ENCODE data around the gene ROR1. TPM values are rescaled to one million over a fixed set of nuclear protein-coding genes. Genes with fewer than 3 reads are reported as not detected.

Gene ROR1
- total and polyA plus RNA-seq, 9 donors: 3.0 to 26.1 (median 15.0) TPM

- no peak for TF ChIP-seq CTCF (IDR thresholded peaks at IDR 0.05)
- no peak for TF ChIP-seq EP300 (IDR thresholded peaks at IDR 0.05)
- TF ChIP-seq POLR2A (IDR thresholded peaks at IDR 0.05): no peak
- Histone ChIP-seq H3K27ac (no peak overlapping the region), H3K4me3 (no peak overlapping the region), H3K27me3 (peaks cover 2% of the 10 kb centered on the region), H3K9me3 (no peaks in the 10 kb centered on the region), H3K4me1 (ENCODE audit: insufficient read depth) (peaks cover 1% of the 10 kb centered on the region), H3K36me3 (no peaks in the 10 kb centered on the region)
- DNase-seq: no peak
- intact Hi-C loops (cut with DNase I): no loop called here
- 84 to 93% (median 90%) methylated on average over 1 of the region's 1 CpG for WGBS, 3 donors
Observed at GRCh38 chr1:63981408-63981773, 207.6 kb downstream of the ROR1 start.

- no peaks in the 10 kb centered on the region for H3K36me3 ChIP-seq
- WGBS, 3 donors: 66 to 77% (median 77%) methylated on average over 3 of the region's 3 CpGs
- intact Hi-C loops (cut with DNase I): no loop called here
- H3K4me3 ChIP-seq: no peak overlapping the region
- H3K27me3 ChIP-seq: peaks cover 2% of the 10 kb centered on the region
- DNase-seq: no peak
- TF ChIP-seq EP300 (IDR thresholded peaks at IDR 0.05): no peak
- TF ChIP-seq CTCF (IDR thresholded peaks at IDR 0.05): no peak
- no peak for TF ChIP-seq POLR2A (IDR thresholded peaks at IDR 0.05)
- no peaks in the 10 kb centered on the region for H3K9me3 ChIP-seq
- H3K4me1 ChIP-seq (ENCODE audit: insufficient read depth): peaks cover 1% of the 10 kb centered on the region
- no peak overlapping the region for H3K27ac ChIP-seq
Observed at GRCh38 chr1:63982201-63982600, 208.4 kb downstream of the ROR1 start.

- Histone ChIP-seq H3K4me1 (ENCODE audit: insufficient read depth) (peaks cover 1% of the 10 kb centered on the region), H3K27ac (no peak overlapping the region), H3K36me3 (no peaks in the 10 kb centered on the region), H3K4me3 (no peak overlapping the region), H3K9me3 (no peaks in the 10 kb centered on the region), H3K27me3 (no peaks in the 10 kb centered on the region)
- TF ChIP-seq EP300 (IDR thresholded peaks at IDR 0.05) (no peak), CTCF (IDR thresholded peaks at IDR 0.05) (no peak), POLR2A (IDR thresholded peaks at IDR 0.05) (no peak)
- intact Hi-C loops (cut with DNase I): no loop called here
- DNase-seq: no peak
- WGBS, 3 donors: 77 to 90% (median 78%) methylated on average over 7 of the region's 7 CpGs
Observed at GRCh38 chr1:63983391-63984256, 209.8 kb downstream of the ROR1 start.

- Histone ChIP-seq H3K36me3 (no peaks in the 10 kb centered on the region), H3K4me1 (ENCODE audit: insufficient read depth) (peaks cover 1% of the 10 kb centered on the region), H3K4me3 (no peak overlapping the region), H3K27me3 (no peaks in the 10 kb centered on the region), H3K9me3 (no peaks in the 10 kb centered on the region), H3K27ac (no peak overlapping the region)
- no peak for TF ChIP-seq CTCF (IDR thresholded peaks at IDR 0.05)
- no peak for TF ChIP-seq POLR2A (IDR thresholded peaks at IDR 0.05)
- TF ChIP-seq EP300 (IDR thresholded peaks at IDR 0.05): no peak
- 55 to 61% (median 60%) methylated on average over 4 of the region's 4 CpGs for WGBS, 3 donors
- DNase-seq: no peak
- intact Hi-C loops (cut with DNase I): no loop called here
Observed at GRCh38 chr1:63984257-63984929, 210.6 kb downstream of the ROR1 start.
